HepG2 (cell line): ENCODE results near the gene RNASE3. TPM values are rescaled to one million over a fixed set of nuclear protein-coding genes. Genes with fewer than 3 reads are reported as not detected.

Experiments used
- MAFF ChIP-seq: IDR thresholded peaks from 2 replicates; pipeline ENCODE4 v1.6.1; 2011; ENCODE audit warnings: low read depth, low read length, improper control_type of control experiment
- MAFK ChIP-seq, 2 experiments: IDR thresholded peaks in 1 of 2; conservative IDR thresholded peaks in 1 of 2; 2 replicates each; pipeline ENCODE4 v1.6.1; 2011; ENCODE audit warnings: improper control_type of control experiment in 2 of 2, low read length in 2 of 2
- RAD51 ChIP-seq: fragments of 450-650 bp; IDR thresholded peaks from 2 replicates; pipeline ENCODE4 v1.6.1; 2016; ENCODE audit warnings: borderline replicate concordance
- XRCC5 ChIP-seq: fragments of 200-400 bp; formaldehyde crosslinking; optimal IDR thresholded peaks from 2 replicates; pipeline ENCODE3; 2017; ENCODE audit warnings: mild to moderate bottlenecking, low read length
- ZNF230 ChIP-seq: sonication (generic); formaldehyde crosslinking; IDR thresholded peaks from 2 replicates; pipeline ENCODE4 v1.4.0; 2020; ENCODE audit warnings: mild to moderate bottlenecking, missing genetic modification reagents
- ZNF337 ChIP-seq: sonication (generic); formaldehyde crosslinking; IDR thresholded peaks from 2 replicates; pipeline ENCODE4 v1.5.1; 2020; ENCODE audit warnings: missing genetic modification reagents, low read depth, mild to moderate bottlenecking, borderline replicate concordance
- ZNF761 ChIP-seq: sonication (generic); formaldehyde crosslinking; conservative IDR thresholded peaks from 2 replicates; pipeline ENCODE4 v1.4.0; 2020; ENCODE audit warnings: mild to moderate bottlenecking, missing genetic modification reagents
- polyA plus RNA-seq, 8 experiments: library from polyadenylated mRNA; depleted of rRNA in 3 of 8; stranded (reverse) in 7 of 8; unstranded in 1 of 8; fragments of >200 nt; fragmentation: Illumina TruSeq in 4 of 8; extraction: Trizol in 4 of 8; gene quantifications; 2 replicates each; pipeline versions ENCODE4 v1.2.1 to v1.2.3, GENCODE V29; 2011 to 2016; ENCODE audit warnings: low read depth in 4 of 8, missing spikeins in 1 of 8, mixed read lengths in 1 of 8; ENCODE audit not compliant: insufficient read depth in 1 of 8
- total RNA-seq, 5 experiments: library from RNA; depleted of rRNA; stranded (reverse); fragments of >200 nt; fragmentation: Illumina TruSeq; extraction: Trizol; gene quantifications; 2 replicates each; pipeline ENCODE4 v1.2.3, GENCODE V29; 2016; ENCODE audit warnings: low read depth in 1 of 5
- TF ChIP-seq, protein P1 (sequence below): sonication (generic); formaldehyde crosslinking; IDR thresholded peaks from 2 replicates; pipeline ENCODE4 v1.4.0; 2020; ENCODE audit warnings: missing genetic modification reagents
- TF ChIP-seq, protein P2 (sequence below), 2 experiments: IDR thresholded peaks; 2 replicates each; pipeline ENCODE4 v1.6.1; 2011 to 2012; ENCODE audit warnings: low read length in 2 of 2, borderline replicate concordance in 1 of 2, low read depth in 1 of 2, mild to moderate bottlenecking in 1 of 2, moderate library complexity in 1 of 2
- TF ChIP-seq, protein P3 (sequence below), 2 experiments: sonication (generic) in 1 of 2; formaldehyde crosslinking in 1 of 2; IDR thresholded peaks; 2 replicates each; pipeline versions ENCODE4 v1.4.0 to v1.6.1; 2018 to 2020; ENCODE audit warnings: missing genetic modification reagents in 2 of 2, borderline replicate concordance in 1 of 2, low read depth in 1 of 2, mild to moderate bottlenecking in 1 of 2, missing biosample characterization in 1 of 2
- TF ChIP-seq, protein P4 (sequence below): sonication (generic); formaldehyde crosslinking; IDR thresholded peaks from 2 replicates; pipeline ENCODE4 v1.5.0; 2020; ENCODE audit warnings: mild to moderate bottlenecking, missing genetic modification reagents, borderline replicate concordance
- TF ChIP-seq, protein P5 (sequence below): sonication (generic); formaldehyde crosslinking; IDR thresholded peaks from 2 replicates; pipeline ENCODE4 v1.8.0; 2022; ENCODE audit warnings: mild to moderate bottlenecking, missing genetic modification reagents; ENCODE audit not compliant: insufficient replicate concordance

RNASE3 gene
- total and polyA plus RNA-seq, 2 of the 13 experiments (the other 11 are each of a cell fraction or from before 2014, with no cell fraction given), result not detected

DNA sequence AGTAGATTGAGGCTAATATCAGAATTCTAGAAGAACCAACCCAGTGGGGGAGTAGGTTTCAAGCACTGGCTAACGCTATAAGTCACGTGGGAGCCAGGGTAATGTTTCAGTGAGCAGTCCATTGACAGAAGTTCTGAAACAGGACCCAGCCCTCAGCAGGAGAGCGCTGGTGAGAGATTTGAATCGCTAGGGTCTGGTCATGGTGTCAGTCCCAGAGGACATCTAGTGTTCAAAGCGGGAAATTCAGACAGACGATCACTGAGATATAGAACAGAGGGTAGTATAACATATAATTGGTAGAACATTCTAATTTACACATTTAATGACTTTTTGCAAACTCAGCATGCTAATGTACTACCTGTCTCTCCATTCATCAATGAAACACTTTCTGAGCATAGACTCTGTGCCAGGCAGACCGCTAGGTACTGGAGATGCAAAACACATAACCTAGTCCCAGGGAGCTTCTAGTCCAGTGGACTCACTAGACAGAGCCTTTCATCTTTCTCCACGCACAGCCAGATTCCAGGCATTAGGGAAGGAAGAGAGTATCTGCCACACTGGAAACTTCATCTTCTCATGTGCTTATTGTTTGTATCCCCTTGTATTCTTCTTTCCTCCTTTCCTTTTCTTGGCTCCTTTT lies 35.4 kb upstream of the RNASE3 start (continued):
- TF ChIP-seq RAD51 (peak; percentile 41; the same call in 1 of the 2 replicates), MAFK (conservative IDR thresholded peaks at IDR 0.05 in 1 of 2, IDR thresholded peaks at IDR 0.05 in 1 of 2; ENCODE audit: low read length in 2 of 2) (peak; percentile 87 to 89), MAFF (peak; percentile 78), ZNF761 (no peak), XRCC5 (peak; percentile 60), ZNF230 (no peak), ZNF337 (CRISPR knock-in tag) (no peak)
- TF ChIP-seq, protein P1, sequence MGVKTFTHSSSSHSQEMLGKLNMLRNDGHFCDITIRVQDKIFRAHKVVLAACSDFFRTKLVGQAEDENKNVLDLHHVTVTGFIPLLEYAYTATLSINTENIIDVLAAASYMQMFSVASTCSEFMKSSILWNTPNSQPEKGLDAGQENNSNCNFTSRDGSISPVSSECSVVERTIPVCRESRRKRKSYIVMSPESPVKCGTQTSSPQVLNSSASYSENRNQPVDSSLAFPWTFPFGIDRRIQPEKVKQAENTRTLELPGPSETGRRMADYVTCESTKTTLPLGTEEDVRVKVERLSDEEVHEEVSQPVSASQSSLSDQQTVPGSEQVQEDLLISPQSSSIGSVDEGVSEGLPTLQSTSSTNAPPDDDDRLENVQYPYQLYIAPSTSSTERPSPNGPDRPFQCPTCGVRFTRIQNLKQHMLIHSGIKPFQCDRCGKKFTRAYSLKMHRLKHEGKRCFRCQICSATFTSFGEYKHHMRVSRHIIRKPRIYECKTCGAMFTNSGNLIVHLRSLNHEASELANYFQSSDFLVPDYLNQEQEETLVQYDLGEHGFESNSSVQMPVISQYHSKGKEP (CRISPR knock-in tag), result 0 out of 2 replicates have a peak, but pooled peaks have one; percentile 10
- TF ChIP-seq, protein P2, sequence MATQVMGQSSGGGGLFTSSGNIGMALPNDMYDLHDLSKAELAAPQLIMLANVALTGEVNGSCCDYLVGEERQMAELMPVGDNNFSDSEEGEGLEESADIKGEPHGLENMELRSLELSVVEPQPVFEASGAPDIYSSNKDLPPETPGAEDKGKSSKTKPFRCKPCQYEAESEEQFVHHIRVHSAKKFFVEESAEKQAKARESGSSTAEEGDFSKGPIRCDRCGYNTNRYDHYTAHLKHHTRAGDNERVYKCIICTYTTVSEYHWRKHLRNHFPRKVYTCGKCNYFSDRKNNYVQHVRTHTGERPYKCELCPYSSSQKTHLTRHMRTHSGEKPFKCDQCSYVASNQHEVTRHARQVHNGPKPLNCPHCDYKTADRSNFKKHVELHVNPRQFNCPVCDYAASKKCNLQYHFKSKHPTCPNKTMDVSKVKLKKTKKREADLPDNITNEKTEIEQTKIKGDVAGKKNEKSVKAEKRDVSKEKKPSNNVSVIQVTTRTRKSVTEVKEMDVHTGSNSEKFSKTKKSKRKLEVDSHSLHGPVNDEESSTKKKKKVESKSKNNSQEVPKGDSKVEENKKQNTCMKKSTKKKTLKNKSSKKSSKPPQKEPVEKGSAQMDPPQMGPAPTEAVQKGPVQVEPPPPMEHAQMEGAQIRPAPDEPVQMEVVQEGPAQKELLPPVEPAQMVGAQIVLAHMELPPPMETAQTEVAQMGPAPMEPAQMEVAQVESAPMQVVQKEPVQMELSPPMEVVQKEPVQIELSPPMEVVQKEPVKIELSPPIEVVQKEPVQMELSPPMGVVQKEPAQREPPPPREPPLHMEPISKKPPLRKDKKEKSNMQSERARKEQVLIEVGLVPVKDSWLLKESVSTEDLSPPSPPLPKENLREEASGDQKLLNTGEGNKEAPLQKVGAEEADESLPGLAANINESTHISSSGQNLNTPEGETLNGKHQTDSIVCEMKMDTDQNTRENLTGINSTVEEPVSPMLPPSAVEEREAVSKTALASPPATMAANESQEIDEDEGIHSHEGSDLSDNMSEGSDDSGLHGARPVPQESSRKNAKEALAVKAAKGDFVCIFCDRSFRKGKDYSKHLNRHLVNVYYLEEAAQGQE (IDR thresholded peaks at IDR 0.05; ENCODE audit: borderline replicate concordance in 1 of 2, low read depth in 1 of 2, low read length in 2 of 2), result peak; percentile 6 to 85; a peak in 3 of 4 replicates
- TF ChIP-seq, protein P3, sequence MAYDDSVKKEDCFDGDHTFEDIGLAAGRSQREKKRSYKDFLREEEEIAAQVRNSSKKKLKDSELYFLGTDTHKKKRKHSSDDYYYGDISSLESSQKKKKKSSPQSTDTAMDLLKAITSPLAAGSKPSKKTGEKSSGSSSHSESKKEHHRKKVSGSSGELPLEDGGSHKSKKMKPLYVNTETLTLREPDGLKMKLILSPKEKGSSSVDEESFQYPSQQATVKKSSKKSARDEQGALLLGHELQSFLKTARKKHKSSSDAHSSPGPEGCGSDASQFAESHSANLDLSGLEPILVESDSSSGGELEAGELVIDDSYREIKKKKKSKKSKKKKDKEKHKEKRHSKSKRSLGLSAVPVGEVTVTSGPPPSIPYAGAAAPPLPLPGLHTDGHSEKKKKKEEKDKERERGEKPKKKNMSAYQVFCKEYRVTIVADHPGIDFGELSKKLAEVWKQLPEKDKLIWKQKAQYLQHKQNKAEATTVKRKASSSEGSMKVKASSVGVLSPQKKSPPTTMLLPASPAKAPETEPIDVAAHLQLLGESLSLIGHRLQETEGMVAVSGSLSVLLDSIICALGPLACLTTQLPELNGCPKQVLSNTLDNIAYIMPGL (CRISPR knock-in tag; IDR thresholded peaks at IDR 0.05; ENCODE audit: borderline replicate concordance in 1 of 2, low read depth in 1 of 2), result peak; percentile 61 to 75; a peak in 2 of 4 replicates
- TF ChIP-seq, protein P4, sequence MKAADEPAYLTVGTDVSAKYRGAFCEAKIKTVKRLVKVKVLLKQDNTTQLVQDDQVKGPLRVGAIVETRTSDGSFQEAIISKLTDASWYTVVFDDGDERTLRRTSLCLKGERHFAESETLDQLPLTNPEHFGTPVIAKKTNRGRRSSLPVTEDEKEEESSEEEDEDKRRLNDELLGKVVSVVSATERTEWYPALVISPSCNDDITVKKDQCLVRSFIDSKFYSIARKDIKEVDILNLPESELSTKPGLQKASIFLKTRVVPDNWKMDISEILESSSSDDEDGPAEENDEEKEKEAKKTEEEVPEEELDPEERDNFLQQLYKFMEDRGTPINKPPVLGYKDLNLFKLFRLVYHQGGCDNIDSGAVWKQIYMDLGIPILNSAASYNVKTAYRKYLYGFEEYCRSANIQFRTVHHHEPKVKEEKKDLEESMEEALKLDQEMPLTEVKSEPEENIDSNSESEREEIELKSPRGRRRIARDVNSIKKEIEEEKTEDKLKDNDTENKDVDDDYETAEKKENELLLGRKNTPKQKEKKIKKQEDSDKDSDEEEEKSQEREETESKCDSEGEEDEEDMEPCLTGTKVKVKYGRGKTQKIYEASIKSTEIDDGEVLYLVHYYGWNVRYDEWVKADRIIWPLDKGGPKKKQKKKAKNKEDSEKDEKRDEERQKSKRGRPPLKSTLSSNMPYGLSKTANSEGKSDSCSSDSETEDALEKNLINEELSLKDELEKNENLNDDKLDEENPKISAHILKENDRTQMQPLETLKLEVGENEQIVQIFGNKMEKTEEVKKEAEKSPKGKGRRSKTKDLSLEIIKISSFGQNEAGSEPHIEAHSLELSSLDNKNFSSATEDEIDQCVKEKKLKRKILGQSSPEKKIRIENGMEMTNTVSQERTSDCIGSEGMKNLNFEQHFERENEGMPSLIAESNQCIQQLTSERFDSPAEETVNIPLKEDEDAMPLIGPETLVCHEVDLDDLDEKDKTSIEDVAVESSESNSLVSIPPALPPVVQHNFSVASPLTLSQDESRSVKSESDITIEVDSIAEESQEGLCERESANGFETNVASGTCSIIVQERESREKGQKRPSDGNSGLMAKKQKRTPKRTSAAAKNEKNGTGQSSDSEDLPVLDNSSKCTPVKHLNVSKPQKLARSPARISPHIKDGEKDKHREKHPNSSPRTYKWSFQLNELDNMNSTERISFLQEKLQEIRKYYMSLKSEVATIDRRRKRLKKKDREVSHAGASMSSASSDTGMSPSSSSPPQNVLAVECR (CRISPR knock-in tag), result 0 out of 2 replicates have a peak, but pooled peaks have one; percentile 39
- TF ChIP-seq, protein P5, sequence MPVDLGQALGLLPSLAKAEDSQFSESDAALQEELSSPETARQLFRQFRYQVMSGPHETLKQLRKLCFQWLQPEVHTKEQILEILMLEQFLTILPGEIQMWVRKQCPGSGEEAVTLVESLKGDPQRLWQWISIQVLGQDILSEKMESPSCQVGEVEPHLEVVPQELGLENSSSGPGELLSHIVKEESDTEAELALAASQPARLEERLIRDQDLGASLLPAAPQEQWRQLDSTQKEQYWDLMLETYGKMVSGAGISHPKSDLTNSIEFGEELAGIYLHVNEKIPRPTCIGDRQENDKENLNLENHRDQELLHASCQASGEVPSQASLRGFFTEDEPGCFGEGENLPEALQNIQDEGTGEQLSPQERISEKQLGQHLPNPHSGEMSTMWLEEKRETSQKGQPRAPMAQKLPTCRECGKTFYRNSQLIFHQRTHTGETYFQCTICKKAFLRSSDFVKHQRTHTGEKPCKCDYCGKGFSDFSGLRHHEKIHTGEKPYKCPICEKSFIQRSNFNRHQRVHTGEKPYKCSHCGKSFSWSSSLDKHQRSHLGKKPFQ (CRISPR knock-in tag), result peak; percentile 6
